ENCODE data around the gene TMC5. TPM values are rescaled to one million over a fixed set of nuclear protein-coding genes. Genes with fewer than 3 reads are reported as not detected.
"Not testable (repeated sequence)": the region's sequence is repeated elsewhere in the genome, so short reads cannot be mapped to it uniquely, and the experiment has no call there.

The TMC5 gene
- total and polyA plus RNA-seq, 2 of the 8 experiments (the other 6 are each of a cell fraction or from before 2014, with no cell fraction given): 1.6 to 1.8 TPM

DNA sequence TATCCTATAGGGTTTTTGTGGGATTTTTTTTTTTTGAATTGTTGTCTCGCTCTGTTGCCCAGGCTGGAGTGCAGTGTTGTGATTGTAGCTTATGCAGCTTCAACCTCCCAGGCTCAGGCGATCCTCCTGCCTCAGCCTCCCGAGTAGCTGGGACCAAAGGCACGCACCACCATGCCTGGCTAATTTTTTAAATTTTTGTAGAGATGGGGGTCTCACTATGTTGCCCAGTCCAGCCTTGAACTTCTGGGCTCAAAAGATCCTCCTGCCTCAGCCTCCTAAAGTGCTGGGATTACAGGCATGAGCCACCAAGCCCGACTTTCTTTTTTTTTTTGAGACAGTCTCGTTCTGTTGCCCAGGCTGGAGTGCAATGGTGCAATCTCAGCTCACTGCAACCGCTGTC is 5.6 kb upstream of the TMC5 start:
- not testable (repeated sequence) for H2BK15ac ChIP-seq (ENCODE audit: low read length); H3K9ac ChIP-seq (replicated peaks in 1 of 4; ENCODE audit: extremely low read depth in 1 of 4, low read depth in 3 of 4, low read length in 3 of 4); H2AFZ ChIP-seq (ENCODE audit: low read length); H4K5ac ChIP-seq (ENCODE audit: insufficient read length, low read depth, low read length); H3K79me1 ChIP-seq (ENCODE audit: low read depth, low read length); H3K4me1 ChIP-seq (replicated peaks in 1 of 4; ENCODE audit: control insufficient read depth in 3 of 4, insufficient read depth in 4 of 4, low read length in 3 of 4); H3K23me2 ChIP-seq (ENCODE audit: low read depth, low read length); H2AK5ac ChIP-seq (ENCODE audit: low read depth, low read length); FAIRE-seq; H4K91ac ChIP-seq (replicated peaks; ENCODE audit: insufficient read length, low read length); DNase-seq (ENCODE audit: low read depth in 1 of 2, low spot score in 2 of 2); H3K4me3 ChIP-seq (ENCODE audit: extremely low read depth in 1 of 4, insufficient read depth in 2 of 4, low read depth in 3 of 4, low read length in 4 of 4); H4K8ac ChIP-seq (ENCODE audit: extremely low read depth, insufficient read depth, low read length); H3K4me2 ChIP-seq (ENCODE audit: insufficient read depth in 1 of 2, low read depth in 2 of 2, low read length in 2 of 2); H3K9me3 ChIP-seq (ENCODE audit: insufficient read depth in 2 of 2, low read depth in 1 of 2, low read length in 1 of 2); H3K56ac ChIP-seq (replicated peaks; ENCODE audit: insufficient read length, low read depth, low read length); H2BK120ac ChIP-seq (replicated peaks; ENCODE audit: low read depth, low read length); H2BK20ac ChIP-seq (ENCODE audit: low read length); H3K18ac ChIP-seq (ENCODE audit: extremely low read depth, low read length); H3K23ac ChIP-seq (ENCODE audit: insufficient read length); H3K27ac ChIP-seq (ENCODE audit: low read depth, low read length); H3K36me3 ChIP-seq (ENCODE audit: control insufficient read depth in 2 of 4, insufficient read depth in 4 of 4, low read length in 3 of 4); H3K4ac ChIP-seq (replicated peaks; ENCODE audit: insufficient read length, low read depth, low read length); H4K20me1 ChIP-seq (replicated peaks in 1 of 2; ENCODE audit: control insufficient read depth in 1 of 2, insufficient read depth in 2 of 2, low read length in 2 of 2); H3K14ac ChIP-seq (ENCODE audit: insufficient read length); H2BK12ac ChIP-seq (ENCODE audit: low read depth, low read length); H3K79me2 ChIP-seq (ENCODE audit: control insufficient read depth in 1 of 2, insufficient read depth in 2 of 2, low read length in 2 of 2); H2BK5ac ChIP-seq (ENCODE audit: low read depth, low read length)
- ChIA-PET POLR2A (ENCODE audit: partially characterized antibody) (interaction anchor here (1.3 kb wide), 1 partner anchor 21 kb away, joined by 3 read pairs; no protein-coding TSS in a partner anchor), CTCF (ENCODE audit: partially characterized antibody) (interaction anchor here (0.7 to 1.6 kb wide), 8 partner anchors 20 to 326 kb away, joined by 3 to 4 read pairs (median 4); no protein-coding TSS in a partner anchor)
- 92% methylated on average over 7 of the region's 7 CpGs; no CpG with 5 or more reads in 1 of the 2 experiments for WGBS, 2 experiments (ENCODE audit: extremely low coverage in 1 of 2, insufficient coverage in 1 of 2, insufficient read length in 1 of 2, insufficient replicate concordance in 2 of 2, low coverage in 1 of 2, low lambda C conversion rate in 2 of 2, missing lambda C conversion rate in 1 of 2)
- H3K27me3 ChIP-seq (replicated peaks in 1 of 4; ENCODE audit: control insufficient read depth in 3 of 4, extremely low read depth in 1 of 4, insufficient read depth in 3 of 4, low read length in 3 of 4): peaks cover 0 to 12% (median 5%) of the 10 kb centered on the region in 4 experiments; a peak in 4 of 7 replicates
